GM18498 (cell line): ENCODE data around the gene PLA2G1B.

Experiments used
- ATAC-seq: cut with Tn5 transposase; IDR thresholded peaks from one replicate; pipeline ENCODE4 v1.9.1; 2021; ENCODE audit warnings: mild to moderate bottlenecking, moderate library complexity; ENCODE audit not compliant: unreplicated experiment

Gene PLA2G1B

GRCh38 chr12:120331390-120331789 lies 3.8 kb upstream of the PLA2G1B start:
- ATAC-seq = no peak

GRCh38 chr12:120328228-120328627 lies 649 bp upstream of the PLA2G1B start:
- no peak for ATAC-seq

GRCh38 chr12:120324841-120325417 lies 2.6 kb downstream of the PLA2G1B start:
- ATAC-seq = no peak

- ATAC-seq = no peak
Observed at GRCh38 chr12:120323772-120324171, 3.8 kb downstream of the PLA2G1B start.

GRCh38 chr12:120321382-120322202 lies 6.0 kb downstream of the PLA2G1B start:
- ATAC-seq = no peak

GRCh38 chr12:120317224-120318105 lies 10.1 kb downstream of the PLA2G1B start:
- ATAC-seq = peak; percentile 99

GRCh38 chr12:120316798-120317223 lies 10.8 kb downstream of the PLA2G1B start:
- ATAC-seq = no peak

- no peak for ATAC-seq
Observed at GRCh38 chr12:120314220-120314619, 13.4 kb downstream of the PLA2G1B start.

GRCh38 chr12:120301962-120302815 lies 25.4 kb downstream of the PLA2G1B start, which contains the start of gene SIRT4:
TSS of gene SIRT4 (plus strand) at chr12:120302321. CDS start at chr12:120303562, 1,241 bp downstream.
- ATAC-seq = peak; percentile 97

- peak; percentile 55 for ATAC-seq
Observed at GRCh38 chr12:120292661-120293531, 34.7 kb downstream of the PLA2G1B start, which contains the start of gene RNU4-1. TSS of gene RNU4-1 (minus strand) at chr12:120293237.

GRCh38 chr12:120292411-120292660 lies 35.2 kb downstream of the PLA2G1B start:
- ATAC-seq = peak; percentile 13

GRCh38 chr12:120290609-120291305 lies 36.8 kb downstream of the PLA2G1B start:
- no peak for ATAC-seq

- ATAC-seq = no peak
Observed at GRCh38 chr12:120287491-120287890, 40.1 kb downstream of the PLA2G1B start.

- ATAC-seq = no peak
Observed at GRCh38 chr12:120286768-120287490, 40.6 kb downstream of the PLA2G1B start.

- no peak for ATAC-seq
Observed at GRCh38 chr12:120284381-120284780, 43.2 kb downstream of the PLA2G1B start.

GRCh38 chr12:120283318-120283717 lies 44.3 kb downstream of the PLA2G1B start:
- no peak for ATAC-seq

GRCh38 chr12:120278137-120279069 lies 49.2 kb downstream of the PLA2G1B start:
- ATAC-seq = no peak
